GM04503 (cell line): ENCODE data around the gene AGMAT.

Source experiments
- DNase-seq: peaks from one replicate; pipeline ENCODE4 v3.0.0-alpha.2; 2012; ENCODE audit warnings: low read depth

The AGMAT gene

GRCh38 chr1:15559189-15559810, 25.6 kb downstream of the AGMAT start:
- no peak for DNase-seq

- DNase-seq, result no peak
These were observed 26.3 kb downstream of the AGMAT start for GRCh38 chr1:15558516-15558915.

DNA sequence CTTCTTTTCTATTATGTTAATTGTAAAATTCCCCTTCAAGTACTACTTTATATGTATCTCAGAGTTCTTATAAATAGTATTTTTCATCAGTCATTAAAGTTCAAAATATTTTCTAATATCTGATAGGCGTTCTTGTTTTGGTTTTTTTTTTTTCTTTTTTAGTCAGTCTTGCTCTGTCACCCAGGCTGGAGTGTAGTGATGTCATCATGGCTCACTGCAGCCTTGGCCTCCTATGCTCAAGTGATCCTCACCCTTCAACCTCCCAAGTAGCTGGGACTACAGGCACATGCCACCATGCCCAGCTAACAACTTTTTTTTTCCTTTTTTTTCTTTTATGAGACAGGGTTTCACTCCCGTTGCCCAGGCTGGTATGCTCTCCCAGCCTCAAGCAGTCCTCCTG, 27.3 kb downstream of the AGMAT start:
- DNase-seq, result no peak

DNA sequence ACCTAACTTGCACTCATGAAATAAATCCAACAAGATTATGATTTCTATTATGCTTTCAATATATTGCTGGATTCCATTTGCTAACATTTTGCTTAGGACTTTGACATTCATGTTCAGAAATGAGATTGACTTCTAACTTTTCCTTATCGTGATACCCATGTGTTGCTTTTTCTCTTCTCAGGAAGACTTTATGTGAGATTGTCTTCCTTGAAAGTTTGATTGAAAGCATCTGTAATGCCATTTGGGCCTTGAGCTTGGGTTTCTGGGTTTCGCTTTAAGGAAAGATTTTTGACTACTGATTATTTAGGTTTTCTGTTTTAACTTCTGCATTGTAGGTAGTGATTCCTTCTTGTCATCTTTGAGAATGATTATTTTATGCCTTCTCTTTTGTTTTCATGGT, 27.8 kb downstream of the AGMAT start:
- no peak for DNase-seq

DNA sequence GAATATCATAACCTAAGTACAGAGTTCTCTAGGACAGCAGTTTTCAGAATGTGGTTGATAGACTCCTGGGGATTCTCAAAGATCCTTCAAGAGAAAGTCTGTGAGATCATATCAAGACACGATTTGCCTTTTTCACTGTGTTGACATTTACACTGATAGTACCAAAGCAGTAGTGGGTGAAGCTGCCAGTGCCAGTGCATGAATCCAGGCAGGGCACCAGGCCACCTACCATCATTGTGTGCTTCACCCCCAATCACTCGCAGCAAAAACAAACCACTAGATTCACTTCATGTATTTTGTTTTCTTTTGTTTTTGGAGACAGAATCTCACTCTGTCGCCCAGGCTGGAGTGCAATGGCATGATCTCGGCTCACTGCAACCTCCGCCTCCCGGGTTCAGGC, 34.3 kb downstream of the AGMAT start:
- DNase-seq, result no peak

GRCh38 chr1:15546641-15547040, 38.2 kb downstream of the AGMAT start:
- DNase-seq, result no peak

GRCh38 chr1:15543589-15544568, 41.0 kb downstream of the AGMAT start:
- DNase-seq, result peak; percentile 42

GRCh38 chr1:15543251-15543588, 41.6 kb downstream of the AGMAT start:
- DNase-seq, result no peak

DNA sequence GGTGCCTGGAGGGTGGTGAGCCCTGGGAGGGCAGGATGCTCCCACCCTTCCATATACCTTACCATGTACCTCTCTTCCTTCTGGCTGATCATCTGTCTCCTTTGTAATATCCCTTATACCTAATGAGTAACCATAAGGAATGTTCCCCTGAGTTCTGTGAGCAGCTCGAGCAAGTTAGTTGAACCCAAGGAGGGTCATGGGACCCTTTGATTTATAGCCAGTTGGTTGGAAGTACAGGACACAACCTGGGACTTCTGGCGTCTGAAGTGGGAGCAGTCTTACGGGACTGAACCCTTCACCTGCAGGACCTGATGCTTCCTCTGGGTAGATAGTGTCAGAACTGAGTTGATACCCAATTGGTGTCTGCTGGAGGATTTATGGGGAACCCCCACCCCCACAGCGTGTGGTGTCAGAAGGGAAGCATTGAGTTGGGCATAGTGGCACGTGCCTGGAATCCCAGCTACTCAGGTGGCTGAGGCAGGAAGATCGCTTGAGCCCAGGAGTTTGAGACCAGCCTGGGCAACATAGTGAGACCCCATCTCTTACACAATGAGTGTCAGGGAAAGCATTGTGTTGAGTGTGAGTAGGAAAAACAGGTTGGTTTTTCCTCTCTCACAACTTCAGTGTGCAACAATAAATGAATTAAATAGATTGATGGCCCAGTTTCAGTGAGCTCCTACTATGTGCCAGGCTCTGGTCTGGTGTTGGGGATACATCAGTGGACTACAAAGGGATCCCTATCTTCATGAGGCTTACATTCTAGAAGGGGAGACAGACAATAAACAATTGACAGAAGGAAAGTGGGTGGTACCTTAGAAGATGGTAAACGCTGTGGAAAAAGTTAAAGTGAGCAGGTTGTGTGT, 42.2 kb downstream of the AGMAT start:
- no peak for DNase-seq

- no peak for DNase-seq
These were observed 43.5 kb downstream of the AGMAT start for GRCh38 chr1:15541231-15541792.

GRCh38 chr1:15540186-15540585, 44.7 kb downstream of the AGMAT start:
- no peak for DNase-seq

DNA sequence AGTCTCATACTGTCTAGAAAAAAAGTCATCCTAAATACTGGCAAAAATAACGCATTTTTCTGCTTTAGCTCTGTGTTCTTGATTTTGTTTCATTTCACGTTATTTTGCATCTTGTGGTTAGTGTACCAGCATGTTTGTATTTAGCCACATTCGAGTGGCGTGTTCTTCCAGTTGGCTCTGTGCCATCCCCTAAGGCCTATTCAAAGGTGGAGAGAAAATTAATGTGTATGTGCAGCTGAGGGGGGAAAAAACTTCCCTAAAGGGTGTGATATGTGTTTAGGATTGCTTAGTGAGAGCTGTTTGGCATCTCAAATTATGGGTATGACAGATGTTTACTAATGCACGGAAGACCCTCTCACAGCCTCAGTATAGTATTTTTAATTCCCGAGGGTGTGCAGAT, 46.1 kb downstream of the AGMAT start:
- no peak for DNase-seq

GRCh38 chr1:15531682-15532081, 53.2 kb downstream of the AGMAT start:
- DNase-seq, result no peak

GRCh38 chr1:15531003-15531402, 53.8 kb downstream of the AGMAT start:
- no peak for DNase-seq

DNA sequence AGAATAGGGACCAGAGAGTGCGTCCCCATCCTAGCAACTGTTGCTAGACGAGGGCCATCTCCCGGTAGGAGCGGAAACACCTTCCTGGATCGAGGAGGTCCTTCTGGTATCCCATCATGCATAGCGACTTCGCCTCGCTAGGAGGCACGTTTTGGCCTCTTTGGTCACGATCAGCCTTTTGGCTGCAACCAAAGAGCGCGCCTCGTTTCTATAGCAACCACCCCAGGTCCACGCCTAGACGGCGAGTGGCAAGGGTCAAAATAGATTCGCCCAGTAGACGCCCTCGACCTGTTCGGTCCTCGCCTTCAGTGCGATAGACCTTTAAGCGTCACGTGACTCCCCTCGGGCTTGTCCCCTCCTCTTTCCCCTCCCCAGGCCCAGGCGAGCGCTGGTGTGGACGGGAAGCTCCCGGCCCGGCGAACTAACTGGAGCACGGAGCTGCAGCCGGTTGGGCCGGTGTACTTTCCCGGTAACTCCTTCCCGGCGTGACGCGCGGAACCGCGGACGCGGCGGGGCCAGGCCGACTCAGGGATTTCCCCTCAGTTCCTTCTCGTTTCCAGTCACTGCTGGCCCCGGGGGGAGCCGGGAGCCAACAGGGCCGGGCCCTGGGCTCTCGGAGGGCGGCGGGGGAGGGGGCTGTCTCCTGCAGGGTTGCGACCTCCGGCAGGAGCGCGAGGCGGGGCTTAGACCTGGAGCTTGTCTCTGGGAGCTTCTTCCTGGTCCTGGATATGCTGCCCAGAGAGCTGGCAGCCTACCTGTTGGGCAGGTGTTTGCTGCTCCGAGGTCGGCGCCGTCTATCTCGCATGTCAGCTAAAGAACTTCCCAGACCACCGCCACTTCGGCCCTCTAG, 58.1 kb downstream of the AGMAT start, which contains the start of gene DNAJC16:
Gene DNAJC16, plus strand, starts transcription at position 359 of the 850 bp plus-strand sequence. CDS start 2,258 bp downstream, outside the sequence.
- DNase-seq, result peak; percentile 100

- no peak for DNase-seq
These were observed 58.8 kb downstream of the AGMAT start for GRCh38 chr1:15526021-15526489.

- DNase-seq, result peak; percentile 68
These were observed 59.5 kb downstream of the AGMAT start for GRCh38 chr1:15525050-15526020.

GRCh38 chr1:15524283-15525049, 60.4 kb downstream of the AGMAT start:
- peak; percentile 59 for DNase-seq

- DNase-seq, result no peak
These were observed 60.9 kb downstream of the AGMAT start, which contains the start of gene CASP9 for GRCh38 chr1:15524021-15524282. Gene CASP9, minus strand, starts transcription at chr1:15524215. Its CDS starts 15 bp downstream, at chr1:15524200.
